OCI-LY7 (cell line): ENCODE measurements around the gene BAMBI. TPM values are rescaled to one million over a fixed set of nuclear protein-coding genes. Genes with fewer than 3 reads are reported as not detected.

ENCODE experiments used
- BruUV-seq: library from RNA; stranded (reverse); fragments of 400-500 nt; replicated peaks from 2 replicates; lab custom pipeline; 2021; lab: Mats Ljungman, UMichigan
- CTCF ChIA-PET: fragments of 300-600 bp; sonication (Branson Sonifier 250); formaldehyde crosslinking; loops from one replicate; lab custom pipeline; 2022; ENCODE audit warnings: antibody characterized with exemption; ENCODE audit not compliant: unreplicated experiment; lab: Charles Lee
- POLR2A ChIA-PET: fragments of 300-600 bp; sonication (Branson Sonifier 250); formaldehyde crosslinking; loops from one replicate; lab custom pipeline; 2022; ENCODE audit warnings: antibody characterized with exemption; lab: Charles Lee
- DNase-seq: peaks from one replicate; pipeline ENCODE4 v3.0.0-alpha.2; 2015; ENCODE audit warnings: low spot score
- H2AFZ ChIP-seq: fragments of 200-600 bp; sonication (generic), shearing (Covaris generic); 2 replicates; pipeline ENCODE4 v1.6.1; 2014; ENCODE audit warnings: mild to moderate bottlenecking, antibody characterized with exemption, low read length, moderate library complexity
- H3K27ac ChIP-seq: fragments of 200-600 bp; sonication (generic); 2 replicates; pipeline ENCODE4 v1.5.1; 2014; ENCODE audit warnings: mixed run types, low read depth, mild to moderate bottlenecking, moderate library complexity, low read length, inconsistent platforms; ENCODE audit not compliant: poor library complexity, severe bottlenecking
- H3K36me3 ChIP-seq: fragments of 200-600 bp; sonication (generic); 2 replicates; pipeline ENCODE4 v1.6.1; 2014; ENCODE audit warnings: mild to moderate bottlenecking, antibody characterized with exemption, low read length, moderate library complexity, mixed read lengths; ENCODE audit not compliant: insufficient read depth
- H3K4me1 ChIP-seq: fragments of 200-600 bp; sonication (generic); 2 replicates; pipeline ENCODE4 v1.5.1; 2014; ENCODE audit warnings: mild to moderate bottlenecking, low read length; ENCODE audit not compliant: insufficient read depth, poor library complexity, severe bottlenecking
- H3K4me2 ChIP-seq: fragments of 200-600 bp; sonication (generic); 2 replicates; pipeline ENCODE4 v1.6.1; 2014; ENCODE audit warnings: mild to moderate bottlenecking, low read length
- H3K4me3 ChIP-seq: fragments of 200-600 bp; sonication (generic); 2 replicates; pipeline ENCODE4 v1.5.1; 2014; ENCODE audit warnings: mild to moderate bottlenecking, low read depth, low read length; ENCODE audit not compliant: poor library complexity, severe bottlenecking
- H3K79me2 ChIP-seq: fragments of 200-600 bp; sonication (generic); 2 replicates; pipeline ENCODE4 v1.6.1; 2016; ENCODE audit warnings: low read depth, mild to moderate bottlenecking, low read length, moderate library complexity, mixed read lengths; ENCODE audit not compliant: insufficient read depth
- H3K9me2 ChIP-seq: fragments of 200-600 bp; sonication (generic); 2 replicates; pipeline ENCODE4 v1.6.1; 2016; ENCODE audit warnings: mild to moderate bottlenecking, low read length, mixed read lengths; ENCODE audit not compliant: insufficient read depth
- H3K9me3 ChIP-seq: fragments of 200-600 bp; sonication (generic); 2 replicates; pipeline ENCODE4 v1.6.1; 2014; ENCODE audit warnings: mild to moderate bottlenecking, mixed run types, low read length, mixed read lengths
- H4K20me1 ChIP-seq: fragments of 200-600 bp; sonication (generic); 2 replicates; pipeline ENCODE4 v1.6.1; 2014; ENCODE audit warnings: mild to moderate bottlenecking, antibody characterized with exemption, low read length, moderate library complexity, mixed read lengths; ENCODE audit not compliant: insufficient read depth
- CTCF ChIP-seq: fragments of 200-600 bp; sonication (generic); conservative IDR thresholded peaks from 2 replicates; pipeline ENCODE4 v1.5.1; 2014; ENCODE audit warnings: mild to moderate bottlenecking, antibody characterized with exemption, low read length, moderate library complexity, mixed read lengths
- EZH2phosphoT487 ChIP-seq: fragments of 200-600 bp; sonication (generic); IDR thresholded peaks from 2 replicates; pipeline ENCODE4 v1.6.1; 2018; ENCODE audit warnings: low read depth, borderline replicate concordance, mild to moderate bottlenecking, mixed run types, antibody characterized with exemption, low read length, moderate library complexity, mixed read lengths
- intact Hi-C: fragments of 100-400 bp; cut with micrococcal nuclease; formaldehyde crosslinking; loops from one replicate; pipeline ENCODE4 v1.10.0; 2022; ENCODE audit not compliant: unreplicated experiment
- total RNA-seq, 2 experiments: library from RNA; depleted of rRNA in 1 of 2; stranded (reverse); fragments of >200 nt in 1 of 2; shearing (Covaris generic) in 1 of 2; gene quantifications; 2 replicates each; pipeline ENCODE4 v1.2.3, GENCODE V29; 2014 to 2022

BAMBI gene
- total RNA-seq, 2 experiments from 2014 or later = 0.89 to 3.1 TPM

- no TSS peak for BruUV-seq
- H3K4me2 ChIP-seq = no peak overlapping the region
- POLR2A ChIA-PET = no interaction called here
- H2AFZ ChIP-seq = no peak overlapping the region
- H3K27ac ChIP-seq = no peak overlapping the region
- H3K4me3 ChIP-seq = no peak overlapping the region
- no peak for TF ChIP-seq CTCF
- no peak for TF ChIP-seq EZH2phosphoT487
- H3K9me2 ChIP-seq = no peaks in the 10 kb centered on the region
- intact Hi-C loops = no loop called here
- H4K20me1 ChIP-seq = no peaks in the 10 kb centered on the region
- no peaks in the 10 kb centered on the region for H3K79me2 ChIP-seq
- H3K9me3 ChIP-seq = no peaks in the 10 kb centered on the region
- DNase-seq = no peak
- H3K4me1 ChIP-seq = no peaks in the 10 kb centered on the region
- CTCF ChIA-PET = no interaction called here
- H3K36me3 ChIP-seq = no peaks in the 10 kb centered on the region
These were observed 20.8 kb downstream of the BAMBI start for GRCh38 chr10:28698075-28698474.

GRCh38 chr10:28704464-28705161 is 27.3 kb downstream of the BAMBI start:
- Histone ChIP-seq H2AFZ (no peak overlapping the region), H3K79me2 (no peaks in the 10 kb centered on the region), H4K20me1 (no peaks in the 10 kb centered on the region), H3K4me1 (no peaks in the 10 kb centered on the region), H3K4me3 (no peak overlapping the region), H3K9me2 (no peaks in the 10 kb centered on the region), H3K27ac (no peak overlapping the region), H3K36me3 (no peaks in the 10 kb centered on the region), H3K9me3 (no peaks in the 10 kb centered on the region), H3K4me2 (no peak overlapping the region)
- no TSS peak for BruUV-seq
- intact Hi-C loops = no loop called here
- ChIA-PET POLR2A (interaction anchor here (1.1 kb wide), 1 partner anchor 9 kb away, joined by 3 read pairs; no protein-coding TSS in a partner anchor), CTCF (no interaction called here)
- no peak for DNase-seq
- TF ChIP-seq EZH2phosphoT487 = no peak
- no peak for TF ChIP-seq CTCF

GRCh38 chr10:28705472-28705871 is 28.2 kb downstream of the BAMBI start:
- BruUV-seq = no TSS peak
- no peaks in the 10 kb centered on the region for H3K9me3 ChIP-seq
- DNase-seq = no peak

More at GRCh38 chr10:28705472-28705871, 28.2 kb downstream of the BAMBI start:
- TF ChIP-seq EZH2phosphoT487 = no peak
- TF ChIP-seq CTCF = no peak
- no peaks in the 10 kb centered on the region for H3K36me3 ChIP-seq
- H3K4me1 ChIP-seq = no peaks in the 10 kb centered on the region
- ChIA-PET POLR2A (no interaction called here), CTCF (no interaction called here)
- no peaks in the 10 kb centered on the region for H4K20me1 ChIP-seq
- H3K4me3 ChIP-seq = no peak overlapping the region
- H3K9me2 ChIP-seq = no peaks in the 10 kb centered on the region
- intact Hi-C loops = no loop called here
- no peaks in the 10 kb centered on the region for H3K79me2 ChIP-seq
- no peak overlapping the region for H3K4me2 ChIP-seq
- no peak overlapping the region for H2AFZ ChIP-seq
- no peak overlapping the region for H3K27ac ChIP-seq
